Measurements from ENCODE around the gene LY6G5C. TPM values are rescaled to one million over a fixed set of nuclear protein-coding genes. Genes with fewer than 3 reads are reported as not detected.

Gene LY6G5C
- polyA plus RNA-seq, 1 donor = 2.6 TPM

GRCh38 chr6:31702819-31703716, 22.2 kb upstream of the LY6G5C start, which contains the start of gene ABHD16A:
ABHD16A (minus strand) TSS chr6:31703324; CDS start chr6:31703281, 43 bp downstream.
- no peaks in the 10 kb centered on the region for H3K27me3 ChIP-seq (ENCODE audit: control insufficient read depth, insufficient read depth, low read length)
- H3K9me3 ChIP-seq (ENCODE audit: control insufficient read depth, low read depth, low read length) = no peaks in the 10 kb centered on the region
- peak; percentile 99 for DNase-seq
- H3K36me3 ChIP-seq (ENCODE audit: control insufficient read depth, insufficient read depth, low read length) = peaks cover 13% of the 10 kb centered on the region
- peak within 1 kb of the TSS; percentile 81 for H3K4me3 ChIP-seq (ENCODE audit: low read length)
- WGBS (ENCODE audit: insufficient coverage, low lambda C conversion rate) = 17% methylated on average over 4 of the region's 54 CpGs
- peak within 1 kb of the TSS; percentile 94 for H3K27ac ChIP-seq (ENCODE audit: low read length)
- peaks cover 15% of the 10 kb centered on the region for H3K4me1 ChIP-seq (ENCODE audit: control insufficient read depth, insufficient read depth, low read length)

GRCh38 chr6:31702405-31702818, 21.5 kb upstream of the LY6G5C start:
- peaks cover 15% of the 10 kb centered on the region for H3K4me1 ChIP-seq (ENCODE audit: control insufficient read depth, insufficient read depth, low read length)
- peak overlapping the region; percentile 81 for H3K4me3 ChIP-seq (ENCODE audit: low read length)
- no peak for DNase-seq
- peak overlapping the region; percentile 94 for H3K27ac ChIP-seq (ENCODE audit: low read length)
- H3K9me3 ChIP-seq (ENCODE audit: control insufficient read depth, low read depth, low read length) = no peaks in the 10 kb centered on the region
- H3K36me3 ChIP-seq (ENCODE audit: control insufficient read depth, insufficient read depth, low read length) = peaks cover 17% of the 10 kb centered on the region
- whole genome bisulfite sequencing (ENCODE audit: insufficient coverage, low lambda C conversion rate) = 0% methylated on average over 4 of the region's 10 CpGs
- no peaks in the 10 kb centered on the region for H3K27me3 ChIP-seq (ENCODE audit: control insufficient read depth, insufficient read depth, low read length)

- peaks cover 15% of the 10 kb centered on the region for H3K4me1 ChIP-seq (ENCODE audit: control insufficient read depth, insufficient read depth, low read length)
- peaks cover 21% of the 10 kb centered on the region for H3K36me3 ChIP-seq (ENCODE audit: control insufficient read depth, insufficient read depth, low read length)
- peak in 1 of 2 donors; percentile 49 for DNase-seq
- peak overlapping the region; percentile 94 for H3K27ac ChIP-seq (ENCODE audit: low read length)
- peak overlapping the region; percentile 81 for H3K4me3 ChIP-seq (ENCODE audit: low read length)
- H3K9me3 ChIP-seq (ENCODE audit: control insufficient read depth, low read depth, low read length) = no peaks in the 10 kb centered on the region
- H3K27me3 ChIP-seq (ENCODE audit: control insufficient read depth, insufficient read depth, low read length) = no peaks in the 10 kb centered on the region
- WGBS (ENCODE audit: insufficient coverage, low lambda C conversion rate) = 0% methylated on average over 1 of the region's 7 CpGs
These were observed 21.0 kb upstream of the LY6G5C start for GRCh38 chr6:31701666-31702404.

DNA sequence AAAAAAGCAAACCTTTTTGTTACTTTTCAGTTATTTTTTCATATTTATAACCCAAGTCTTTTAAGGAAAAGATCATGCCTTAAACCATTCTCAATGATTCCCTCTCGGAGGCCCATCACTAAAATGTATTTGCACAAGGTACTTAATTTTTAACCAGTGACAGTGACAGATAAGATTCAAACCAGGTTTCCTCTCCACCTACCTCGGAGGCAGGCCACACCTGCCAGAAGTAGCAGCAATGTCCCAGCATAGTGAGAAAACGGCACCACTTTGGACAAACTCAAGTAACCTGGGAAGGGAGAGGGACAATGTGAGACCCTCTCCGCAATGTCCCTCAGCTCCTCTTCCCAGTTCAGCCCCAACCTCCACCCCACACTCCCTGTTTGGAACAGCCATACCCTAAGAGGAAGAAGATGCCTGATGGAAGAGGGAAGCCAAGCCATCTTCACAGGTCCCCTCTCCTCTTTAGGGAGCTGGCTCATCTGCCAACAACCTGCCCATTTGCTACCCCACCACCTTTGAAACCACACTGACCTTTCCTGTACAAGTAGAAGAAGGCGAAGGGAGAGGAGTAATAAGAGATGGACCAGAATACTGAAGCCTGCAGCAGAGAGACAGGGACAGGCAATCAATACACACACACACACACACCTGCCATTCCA, 20.0 kb upstream of the LY6G5C start:
- peak in 1 of 2 donors; percentile 33 for DNase-seq
- WGBS (ENCODE audit: insufficient coverage, low lambda C conversion rate) = 60% methylated on average over 2 of the region's 5 CpGs
- H3K36me3 ChIP-seq (ENCODE audit: control insufficient read depth, insufficient read depth, low read length) = peaks cover 29% of the 10 kb centered on the region
- H3K4me1 ChIP-seq (ENCODE audit: control insufficient read depth, insufficient read depth, low read length) = peaks cover 15% of the 10 kb centered on the region
- H3K27me3 ChIP-seq (ENCODE audit: control insufficient read depth, insufficient read depth, low read length) = no peaks in the 10 kb centered on the region
- peak overlapping the region; percentile 11 for H3K27ac ChIP-seq (ENCODE audit: low read length)
- no peaks in the 10 kb centered on the region for H3K9me3 ChIP-seq (ENCODE audit: control insufficient read depth, low read depth, low read length)
- H3K4me3 ChIP-seq (ENCODE audit: low read length) = no peak overlapping the region

GRCh38 chr6:31697555-31697954, 16.7 kb upstream of the LY6G5C start:
- peaks cover 59% of the 10 kb centered on the region for H3K36me3 ChIP-seq (ENCODE audit: control insufficient read depth, insufficient read depth, low read length)
- peaks cover 15% of the 10 kb centered on the region for H3K4me1 ChIP-seq (ENCODE audit: control insufficient read depth, insufficient read depth, low read length)
- WGBS (ENCODE audit: insufficient coverage, low lambda C conversion rate) = no CpG with 5 or more reads among the region's 3 CpGs
- peaks cover 2% of the 10 kb centered on the region for H3K9me3 ChIP-seq (ENCODE audit: control insufficient read depth, low read depth, low read length)
- H3K27me3 ChIP-seq (ENCODE audit: control insufficient read depth, insufficient read depth, low read length) = no peaks in the 10 kb centered on the region
- no peak overlapping the region for H3K4me3 ChIP-seq (ENCODE audit: low read length)
- no peak for DNase-seq
- H3K27ac ChIP-seq (ENCODE audit: low read length) = no peak overlapping the region

DNA sequence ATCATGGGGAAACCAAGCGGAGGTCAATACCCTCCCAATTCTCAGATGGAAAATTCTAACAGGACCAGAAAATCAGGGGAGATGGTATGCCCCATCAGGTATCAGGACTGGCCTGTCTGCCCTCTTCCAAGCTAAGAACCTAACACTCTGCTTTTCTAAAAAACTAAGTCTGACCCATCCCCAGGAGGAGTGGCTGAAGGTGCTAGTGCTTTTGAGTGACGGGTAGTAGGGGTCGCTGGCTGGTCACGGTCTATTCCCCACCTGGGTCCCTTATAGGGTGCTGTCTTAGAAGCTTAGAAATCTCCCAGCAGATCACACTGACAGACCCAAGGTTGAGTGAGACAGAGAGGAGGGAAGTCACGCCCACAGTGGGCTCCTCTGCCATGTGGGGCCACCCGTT, 12.7 kb upstream of the LY6G5C start:
- no peaks in the 10 kb centered on the region for H3K27me3 ChIP-seq (ENCODE audit: control insufficient read depth, insufficient read depth, low read length)
- H3K27ac ChIP-seq (ENCODE audit: low read length) = no peak overlapping the region
- no peak overlapping the region for H3K4me3 ChIP-seq (ENCODE audit: low read length)
- DNase-seq = no peak
- H3K36me3 ChIP-seq (ENCODE audit: control insufficient read depth, insufficient read depth, low read length) = peaks cover 82% of the 10 kb centered on the region
- WGBS (ENCODE audit: insufficient coverage, low lambda C conversion rate) = no CpG with 5 or more reads among the region's 6 CpGs
- peaks cover 13% of the 10 kb centered on the region for H3K4me1 ChIP-seq (ENCODE audit: control insufficient read depth, insufficient read depth, low read length)
- H3K9me3 ChIP-seq (ENCODE audit: control insufficient read depth, low read depth, low read length) = peaks cover 2% of the 10 kb centered on the region

- peaks cover 89% of the 10 kb centered on the region for H3K36me3 ChIP-seq (ENCODE audit: control insufficient read depth, insufficient read depth, low read length)
- H3K9me3 ChIP-seq (ENCODE audit: control insufficient read depth, low read depth, low read length) = peaks cover 2% of the 10 kb centered on the region
- no peaks in the 10 kb centered on the region for H3K27me3 ChIP-seq (ENCODE audit: control insufficient read depth, insufficient read depth, low read length)
- no peak overlapping the region for H3K4me3 ChIP-seq (ENCODE audit: low read length)
- no CpG with 5 or more reads among the region's 9 CpGs for WGBS (ENCODE audit: insufficient coverage, low lambda C conversion rate)
- H3K27ac ChIP-seq (ENCODE audit: low read length) = no peak overlapping the region
- no peak for DNase-seq
- peaks cover 13% of the 10 kb centered on the region for H3K4me1 ChIP-seq (ENCODE audit: control insufficient read depth, insufficient read depth, low read length)
These were observed 12.0 kb upstream of the LY6G5C start for GRCh38 chr6:31692886-31693285.

DNA sequence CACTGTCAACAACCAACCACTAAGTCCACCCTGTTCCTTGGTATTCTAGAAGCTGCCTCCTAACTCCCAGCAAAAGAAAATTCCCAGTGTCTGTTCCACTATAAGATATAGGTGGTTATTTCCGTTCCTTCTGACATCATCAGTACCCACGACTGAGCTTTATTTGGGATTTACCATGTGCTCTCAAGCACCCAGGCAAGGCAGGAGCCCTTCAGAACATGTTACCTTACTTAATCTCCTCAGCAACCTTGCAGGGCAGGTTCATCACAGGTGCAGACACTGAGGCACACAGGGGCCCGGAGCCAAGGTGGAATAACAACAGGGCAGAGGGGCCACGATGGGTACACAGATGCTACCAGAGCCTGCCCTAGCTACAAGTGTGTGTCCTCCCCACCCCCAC, 11.5 kb upstream of the LY6G5C start:
- Histone ChIP-seq H3K4me1 (ENCODE audit: control insufficient read depth, insufficient read depth, low read length) (peaks cover 13% of the 10 kb centered on the region), H3K36me3 (ENCODE audit: control insufficient read depth, insufficient read depth, low read length) (peaks cover 90% of the 10 kb centered on the region), H3K27ac (ENCODE audit: low read length) (no peak overlapping the region), H3K4me3 (ENCODE audit: low read length) (no peak overlapping the region), H3K9me3 (ENCODE audit: control insufficient read depth, low read depth, low read length) (peaks cover 2% of the 10 kb centered on the region), H3K27me3 (ENCODE audit: control insufficient read depth, insufficient read depth, low read length) (no peaks in the 10 kb centered on the region)
- no peak for DNase-seq
- WGBS (ENCODE audit: insufficient coverage, low lambda C conversion rate) = no CpG with 5 or more reads among the region's 4 CpGs

DNA sequence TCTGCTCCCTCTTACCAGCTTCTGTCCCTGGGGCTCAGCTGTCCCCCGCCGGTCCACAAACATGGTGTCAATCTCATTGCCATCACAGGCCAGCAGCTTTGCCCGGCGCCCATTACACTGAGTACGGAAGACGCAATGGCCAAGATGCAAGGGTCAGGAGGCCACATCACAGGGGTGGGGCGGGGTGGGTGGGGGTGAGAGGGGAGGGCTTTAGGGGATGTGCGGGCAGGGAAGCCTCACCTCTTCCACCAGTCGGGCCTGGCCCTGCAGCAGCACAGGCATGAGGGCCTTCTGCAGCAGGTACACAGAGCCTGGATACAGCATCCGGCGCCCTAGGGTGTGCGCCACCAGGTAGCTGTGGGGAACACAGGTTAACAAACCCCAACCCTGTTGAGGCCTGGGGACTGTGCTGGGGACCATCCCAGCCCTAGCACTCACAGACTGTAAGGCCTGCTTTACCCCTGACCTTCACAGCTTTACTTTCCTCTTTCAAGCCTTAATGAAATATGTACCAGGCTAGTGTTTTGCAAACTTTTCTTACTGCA, 10.8 kb upstream of the LY6G5C start:
- no peak for DNase-seq
- Histone ChIP-seq H3K36me3 (ENCODE audit: control insufficient read depth, insufficient read depth, low read length) (peaks cover 91% of the 10 kb centered on the region), H3K9me3 (ENCODE audit: control insufficient read depth, low read depth, low read length) (peaks cover 2% of the 10 kb centered on the region), H3K4me1 (ENCODE audit: control insufficient read depth, insufficient read depth, low read length) (peaks cover 13% of the 10 kb centered on the region), H3K4me3 (ENCODE audit: low read length) (no peak overlapping the region), H3K27ac (ENCODE audit: low read length) (no peak overlapping the region), H3K27me3 (ENCODE audit: control insufficient read depth, insufficient read depth, low read length) (no peaks in the 10 kb centered on the region)
- no CpG with 5 or more reads among the region's 12 CpGs for WGBS (ENCODE audit: insufficient coverage, low lambda C conversion rate)

GRCh38 chr6:31691078-31691463, 10.2 kb upstream of the LY6G5C start:
- Histone ChIP-seq H3K4me1 (ENCODE audit: control insufficient read depth, insufficient read depth, low read length) (peaks cover 13% of the 10 kb centered on the region), H3K27me3 (ENCODE audit: control insufficient read depth, insufficient read depth, low read length) (no peaks in the 10 kb centered on the region), H3K4me3 (ENCODE audit: low read length) (no peak overlapping the region), H3K36me3 (ENCODE audit: control insufficient read depth, insufficient read depth, low read length) (peaks cover 92% of the 10 kb centered on the region), H3K9me3 (ENCODE audit: control insufficient read depth, low read depth, low read length) (peaks cover 2% of the 10 kb centered on the region), H3K27ac (ENCODE audit: low read length) (peak overlapping the region; percentile 44)
- WGBS (ENCODE audit: insufficient coverage, low lambda C conversion rate) = 80% methylated on average over 1 of the region's 6 CpGs
- DNase-seq = no peak
